ENCODE results near the gene BCL11A. TPM values are rescaled to one million over a fixed set of nuclear protein-coding genes. Genes with fewer than 3 reads are reported as not detected.

Gene BCL11A
- total RNA-seq, 4 donors from 2014 or later = 1.5 to 8.8 (median 3.2) TPM

GRCh38 chr2:60481257-60481656 is 72.2 kb downstream of the BCL11A start:
- H3K27me3 ChIP-seq = no peaks in the 10 kb centered on the region
- no peaks in the 10 kb centered on the region for H3K36me3 ChIP-seq
- no peak overlapping the region for H3K4me3 ChIP-seq
- H3K27ac ChIP-seq = no peak overlapping the region
- no peak for DNase-seq
- H3K4me1 ChIP-seq = no peaks in the 10 kb centered on the region
- intact Hi-C loops (cut with DNase I; ENCODE audit: low total_unique reads) = no loop called here
- H3K9me3 ChIP-seq = no peaks in the 10 kb centered on the region
- no peak for TF ChIP-seq CTCF (IDR thresholded peaks at IDR 0.05)
- no peak for TF ChIP-seq POLR2A (IDR thresholded peaks at IDR 0.05)

GRCh38 chr2:60480089-60480773 is 73.2 kb downstream of the BCL11A start:
- intact Hi-C loops (cut with DNase I; ENCODE audit: low total_unique reads) = no loop called here
- H3K9me3 ChIP-seq = no peaks in the 10 kb centered on the region
- no peak overlapping the region for H3K27ac ChIP-seq
- TF ChIP-seq POLR2A (IDR thresholded peaks at IDR 0.05) = no peak
- TF ChIP-seq CTCF (IDR thresholded peaks at IDR 0.05) = no peak
- H3K4me1 ChIP-seq = no peaks in the 10 kb centered on the region
- DNase-seq = no peak
- no peaks in the 10 kb centered on the region for H3K36me3 ChIP-seq
- H3K27me3 ChIP-seq = no peaks in the 10 kb centered on the region
- no peak overlapping the region for H3K4me3 ChIP-seq

DNA sequence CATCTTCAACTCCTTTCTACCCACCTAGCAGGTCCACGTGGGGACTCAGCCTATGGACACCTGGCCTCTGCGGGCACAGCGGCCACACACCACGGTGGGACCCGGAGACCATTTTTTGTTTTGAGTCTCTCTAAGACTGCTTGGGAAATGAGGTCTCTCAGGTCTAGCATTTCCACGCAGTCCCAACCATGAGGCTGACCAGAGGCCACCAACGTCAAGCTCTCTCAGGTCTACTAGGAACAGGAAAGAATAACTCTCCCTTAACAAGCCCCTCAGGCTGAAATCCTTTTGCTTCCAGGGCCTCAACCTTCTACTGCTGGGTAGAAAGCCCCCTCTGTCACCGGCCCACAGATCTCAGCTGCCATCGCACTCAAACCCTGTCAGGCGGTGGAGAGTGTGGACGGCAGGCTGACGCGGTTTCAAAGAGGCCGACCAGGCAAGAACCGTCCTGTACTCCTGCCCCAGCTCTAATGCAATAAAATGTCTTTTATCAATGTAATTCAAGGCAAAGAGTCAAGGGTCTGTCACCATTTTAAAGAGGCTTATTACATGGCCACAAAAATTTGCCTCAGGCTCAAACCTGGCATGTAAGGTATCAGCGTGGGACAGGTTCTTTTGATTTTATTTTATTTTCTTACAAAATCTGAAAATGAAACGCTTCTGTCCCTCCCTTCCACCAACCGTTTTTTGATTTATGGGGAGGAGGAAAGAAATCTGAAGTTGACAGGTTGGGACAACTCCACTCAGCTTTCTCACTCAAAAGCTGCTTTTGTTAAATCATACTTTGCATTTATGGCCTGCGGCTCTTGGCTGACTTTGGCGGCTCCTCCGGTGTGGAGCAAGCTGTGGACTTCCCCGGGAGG is 74.0 kb downstream of the BCL11A start:
- Histone ChIP-seq H3K9me3 (no peaks in the 10 kb centered on the region), H3K27ac (no peak overlapping the region), H3K36me3 (no peaks in the 10 kb centered on the region), H3K27me3 (no peaks in the 10 kb centered on the region), H3K4me3 (no peak overlapping the region), H3K4me1 (no peaks in the 10 kb centered on the region)
- DNase-seq = no peak
- TF ChIP-seq CTCF (IDR thresholded peaks at IDR 0.05) = no peak
- TF ChIP-seq POLR2A (IDR thresholded peaks at IDR 0.05) = no peak
- intact Hi-C loops (cut with DNase I; ENCODE audit: low total_unique reads) = no loop called here

DNA sequence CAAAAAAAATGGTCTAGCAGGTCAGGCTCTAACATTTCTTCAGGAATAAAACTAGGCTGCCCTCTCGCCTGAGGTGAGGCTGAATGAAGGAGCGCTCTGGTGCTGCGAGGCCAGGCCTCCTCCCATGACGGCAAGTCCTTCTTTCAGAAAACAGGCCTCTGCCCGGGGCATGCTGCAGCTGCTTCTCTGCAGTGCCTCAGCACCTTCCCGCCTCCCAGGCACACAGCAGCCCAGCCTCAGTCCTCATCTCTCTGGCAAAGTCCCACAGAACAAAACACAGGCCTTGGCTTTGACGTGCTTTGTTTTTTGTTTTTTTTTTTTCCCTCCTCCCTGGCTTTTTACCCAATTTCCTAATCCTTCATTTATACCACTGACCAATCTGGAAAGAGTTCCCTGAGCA is 74.8 kb downstream of the BCL11A start:
- Histone ChIP-seq H3K27me3 (no peaks in the 10 kb centered on the region), H3K9me3 (no peaks in the 10 kb centered on the region), H3K27ac (no peak overlapping the region), H3K4me3 (no peak overlapping the region), H3K4me1 (no peaks in the 10 kb centered on the region), H3K36me3 (no peaks in the 10 kb centered on the region)
- no peak for DNase-seq
- intact Hi-C loops (cut with DNase I; ENCODE audit: low total_unique reads) = no loop called here
- no peak for TF ChIP-seq POLR2A (IDR thresholded peaks at IDR 0.05)
- no peak for TF ChIP-seq CTCF (IDR thresholded peaks at IDR 0.05)
